ENCODE measurements around the gene SNX24. TPM values are rescaled to one million over a fixed set of nuclear protein-coding genes. Genes with fewer than 3 reads are reported as not detected.

Gene SNX24
- total and polyA plus RNA-seq, 3 donors from 2014 or later: 13.1 to 25.8 (median 23.1) TPM

GRCh38 chr5:122957457-122957856 is 112.0 kb downstream of the SNX24 start:
- TF ChIP-seq POLR2A (IDR thresholded peaks at IDR 0.05): no peak
- TF ChIP-seq, protein P1, sequence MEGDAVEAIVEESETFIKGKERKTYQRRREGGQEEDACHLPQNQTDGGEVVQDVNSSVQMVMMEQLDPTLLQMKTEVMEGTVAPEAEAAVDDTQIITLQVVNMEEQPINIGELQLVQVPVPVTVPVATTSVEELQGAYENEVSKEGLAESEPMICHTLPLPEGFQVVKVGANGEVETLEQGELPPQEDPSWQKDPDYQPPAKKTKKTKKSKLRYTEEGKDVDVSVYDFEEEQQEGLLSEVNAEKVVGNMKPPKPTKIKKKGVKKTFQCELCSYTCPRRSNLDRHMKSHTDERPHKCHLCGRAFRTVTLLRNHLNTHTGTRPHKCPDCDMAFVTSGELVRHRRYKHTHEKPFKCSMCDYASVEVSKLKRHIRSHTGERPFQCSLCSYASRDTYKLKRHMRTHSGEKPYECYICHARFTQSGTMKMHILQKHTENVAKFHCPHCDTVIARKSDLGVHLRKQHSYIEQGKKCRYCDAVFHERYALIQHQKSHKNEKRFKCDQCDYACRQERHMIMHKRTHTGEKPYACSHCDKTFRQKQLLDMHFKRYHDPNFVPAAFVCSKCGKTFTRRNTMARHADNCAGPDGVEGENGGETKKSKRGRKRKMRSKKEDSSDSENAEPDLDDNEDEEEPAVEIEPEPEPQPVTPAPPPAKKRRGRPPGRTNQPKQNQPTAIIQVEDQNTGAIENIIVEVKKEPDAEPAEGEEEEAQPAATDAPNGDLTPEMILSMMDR (IDR thresholded peaks at IDR 0.05): no peak
- H3K36me3 ChIP-seq (ENCODE audit: low read depth, missing control alignments): no peaks in the 10 kb centered on the region
- H3K27ac ChIP-seq: no peak overlapping the region

GRCh38 chr5:122959740-122960445 is 114.5 kb downstream of the SNX24 start:
- TF ChIP-seq, protein P1 (IDR thresholded peaks at IDR 0.05): no peak
- TF ChIP-seq POLR2A (IDR thresholded peaks at IDR 0.05): no peak
- Histone ChIP-seq H3K27me3 (no peaks in the 10 kb centered on the region), H3K4me1 (no peaks in the 10 kb centered on the region), H3K9me3 (no peaks in the 10 kb centered on the region), H3K4me3 (no peak overlapping the region), H3K27ac (no peak overlapping the region), H3K36me3 (ENCODE audit: low read depth, missing control alignments) (no peaks in the 10 kb centered on the region)
- DNase-seq: no peak
- WGBS, 2 donors: 44 to 54% methylated on average over 4 of the region's 4 CpGs
- intact Hi-C loops (cut with DNase I; ENCODE audit: low total_unique reads): no loop called here

More at GRCh38 chr5:122957457-122957856, 112.0 kb downstream of the SNX24 start:
- H3K27me3 ChIP-seq: no peaks in the 10 kb centered on the region
- intact Hi-C loops (cut with DNase I; ENCODE audit: low total_unique reads): no loop called here
- DNase-seq: no peak
- no peaks in the 10 kb centered on the region for H3K4me1 ChIP-seq
- H3K4me3 ChIP-seq: no peak overlapping the region
- H3K9me3 ChIP-seq: no peaks in the 10 kb centered on the region

GRCh38 chr5:122963305-122963704 is 117.9 kb downstream of the SNX24 start:
- Histone ChIP-seq H3K9me3 (no peaks in the 10 kb centered on the region), H3K27ac (no peak overlapping the region), H3K4me3 (no peak overlapping the region), H3K36me3 (ENCODE audit: low read depth, missing control alignments) (no peaks in the 10 kb centered on the region), H3K27me3 (no peaks in the 10 kb centered on the region), H3K4me1 (no peaks in the 10 kb centered on the region)
- TF ChIP-seq, protein P1 (IDR thresholded peaks at IDR 0.05): no peak
- no peak for TF ChIP-seq POLR2A (IDR thresholded peaks at IDR 0.05)
- intact Hi-C loops (cut with DNase I; ENCODE audit: low total_unique reads): no loop called here
- no peak for DNase-seq

- Histone ChIP-seq H3K36me3 (ENCODE audit: low read depth, missing control alignments) (no peaks in the 10 kb centered on the region), H3K27me3 (no peaks in the 10 kb centered on the region), H3K9me3 (no peaks in the 10 kb centered on the region), H3K4me3 (no peak overlapping the region), H3K27ac (no peak overlapping the region), H3K4me1 (no peaks in the 10 kb centered on the region)
- intact Hi-C loops (cut with DNase I; ENCODE audit: low total_unique reads): no loop called here
- WGBS, 2 donors: 52 to 100% methylated on average over 1 of the region's 1 CpG
- no peak for TF ChIP-seq POLR2A (IDR thresholded peaks at IDR 0.05)
- TF ChIP-seq, protein P1 (IDR thresholded peaks at IDR 0.05): no peak
- no peak for DNase-seq
These were observed 119.7 kb downstream of the SNX24 start for GRCh38 chr5:122965111-122965510.

- TF ChIP-seq, protein P1 (IDR thresholded peaks at IDR 0.05): no peak
- TF ChIP-seq POLR2A (IDR thresholded peaks at IDR 0.05): no peak
- no peak overlapping the region for H3K27ac ChIP-seq
- H3K4me3 ChIP-seq: no peak overlapping the region
- 91 to 95% methylated on average over 7 of the region's 7 CpGs for WGBS, 2 donors
- no peaks in the 10 kb centered on the region for H3K36me3 ChIP-seq (ENCODE audit: low read depth, missing control alignments)
- intact Hi-C loops (cut with DNase I; ENCODE audit: low total_unique reads): no loop called here
- no peak for DNase-seq
- no peaks in the 10 kb centered on the region for H3K27me3 ChIP-seq
- no peaks in the 10 kb centered on the region for H3K4me1 ChIP-seq
- H3K9me3 ChIP-seq: no peaks in the 10 kb centered on the region
These were observed 121.7 kb downstream of the SNX24 start for GRCh38 chr5:122967085-122967484.
